ENCODE results near the gene USP15. TPM values are rescaled to one million over a fixed set of nuclear protein-coding genes. Genes with fewer than 3 reads are reported as not detected.
A peak's percentile ranks its signal among the peaks of the same experiment; 100 is the strongest.

The USP15 gene
- polyA plus RNA-seq, 2 donors = 33.9 to 64.6 TPM

DNA sequence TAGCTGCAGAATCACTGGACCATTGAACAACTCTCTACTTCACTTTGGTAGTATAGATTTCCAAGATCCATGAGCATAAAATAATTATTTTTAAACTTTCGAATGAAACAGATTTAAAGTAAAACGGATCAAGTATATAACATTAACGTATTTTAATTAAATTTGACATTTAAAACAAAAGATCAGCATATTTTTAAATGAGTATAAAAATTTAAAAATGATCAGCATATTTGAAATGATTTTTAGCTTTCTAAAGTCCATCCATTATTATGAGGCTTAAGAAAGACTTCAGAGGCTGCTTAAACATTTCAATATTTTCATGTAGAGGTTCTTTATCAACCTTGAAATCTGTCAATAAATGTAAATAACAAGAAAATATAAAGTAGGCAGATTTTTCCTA is 5.2 kb upstream of the USP15 start:
- Histone ChIP-seq H3K27ac (ENCODE audit: low read depth in 2 of 2, low read length in 1 of 2) (no peak overlapping the region), H3K36me3 (ENCODE audit: control insufficient read depth in 2 of 2, insufficient read depth in 2 of 2, low read length in 1 of 2) (no peaks in the 10 kb centered on the region), H3K9me3 (ENCODE audit: control insufficient read depth in 2 of 2, insufficient read depth in 1 of 2, low read depth in 1 of 2, low read length in 1 of 2) (no peaks in the 10 kb centered on the region), H3K4me1 (ENCODE audit: control insufficient read depth in 2 of 2, insufficient read depth in 2 of 2, low read length in 1 of 2) (no peaks in the 10 kb centered on the region), H3K4me3 (ENCODE audit: low read depth in 1 of 2, low read length in 2 of 2) (no peak overlapping the region), H3K27me3 (ENCODE audit: control insufficient read depth in 1 of 2, insufficient read depth in 2 of 2, low read length in 2 of 2) (no peaks in the 10 kb centered on the region)
- 95 to 97% methylated on average over 3 of the region's 3 CpGs for WGBS, 2 donors

- no peak overlapping the region for H3K27ac ChIP-seq (ENCODE audit: low read depth in 2 of 2, low read length in 1 of 2)
- no peaks in the 10 kb centered on the region for H3K27me3 ChIP-seq (ENCODE audit: control insufficient read depth in 1 of 2, insufficient read depth in 2 of 2, low read length in 2 of 2)
- no peaks in the 10 kb centered on the region for H3K36me3 ChIP-seq (ENCODE audit: control insufficient read depth in 2 of 2, insufficient read depth in 2 of 2, low read length in 1 of 2)
- no peaks in the 10 kb centered on the region for H3K4me1 ChIP-seq (ENCODE audit: control insufficient read depth in 2 of 2, insufficient read depth in 2 of 2, low read length in 1 of 2)
- 52 to 60% methylated on average over 8 of the region's 8 CpGs for WGBS, 2 donors
- no peaks in the 10 kb centered on the region for H3K9me3 ChIP-seq (ENCODE audit: control insufficient read depth in 2 of 2, insufficient read depth in 1 of 2, low read depth in 1 of 2, low read length in 1 of 2)
- H3K4me3 ChIP-seq (ENCODE audit: low read depth in 1 of 2, low read length in 2 of 2) = no peak overlapping the region
Observed at GRCh38 chr12:62256408-62257096, 3.7 kb upstream of the USP15 start.

DNA sequence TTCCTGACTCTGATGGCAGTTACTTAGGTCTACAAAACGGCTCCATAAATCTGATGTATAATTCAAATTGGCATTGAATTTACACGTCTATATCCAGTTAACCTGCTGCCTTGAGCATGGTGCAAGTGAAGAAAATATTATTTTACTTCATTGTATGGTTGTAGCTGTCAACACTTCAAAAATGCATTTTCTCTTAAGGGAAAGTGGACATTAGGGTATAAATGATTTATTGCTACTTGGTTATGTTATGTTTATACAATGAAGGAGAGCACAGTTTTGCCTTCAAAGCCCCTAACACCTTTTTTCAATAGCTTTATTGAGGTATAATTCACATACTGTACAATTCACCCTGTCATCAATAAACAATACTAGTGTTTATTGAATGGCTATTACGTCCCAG is 2.0 kb upstream of the USP15 start:
- Histone ChIP-seq H3K27me3 (ENCODE audit: control insufficient read depth in 1 of 2, insufficient read depth in 2 of 2, low read length in 2 of 2) (no peaks in the 10 kb centered on the region), H3K4me1 (ENCODE audit: control insufficient read depth in 2 of 2, insufficient read depth in 2 of 2, low read length in 1 of 2) (peaks cover 0 to 3% of the 10 kb centered on the region in 2 donors), H3K36me3 (ENCODE audit: control insufficient read depth in 2 of 2, insufficient read depth in 2 of 2, low read length in 1 of 2) (no peaks in the 10 kb centered on the region), H3K4me3 (ENCODE audit: low read depth in 1 of 2, low read length in 2 of 2) (no peak overlapping the region), H3K9me3 (ENCODE audit: control insufficient read depth in 2 of 2, insufficient read depth in 1 of 2, low read depth in 1 of 2, low read length in 1 of 2) (no peaks in the 10 kb centered on the region), H3K27ac (ENCODE audit: low read depth in 2 of 2, low read length in 1 of 2) (no peak overlapping the region)
- 90 to 91% methylated on average over 3 of the region's 3 CpGs for WGBS, 2 donors

DNA sequence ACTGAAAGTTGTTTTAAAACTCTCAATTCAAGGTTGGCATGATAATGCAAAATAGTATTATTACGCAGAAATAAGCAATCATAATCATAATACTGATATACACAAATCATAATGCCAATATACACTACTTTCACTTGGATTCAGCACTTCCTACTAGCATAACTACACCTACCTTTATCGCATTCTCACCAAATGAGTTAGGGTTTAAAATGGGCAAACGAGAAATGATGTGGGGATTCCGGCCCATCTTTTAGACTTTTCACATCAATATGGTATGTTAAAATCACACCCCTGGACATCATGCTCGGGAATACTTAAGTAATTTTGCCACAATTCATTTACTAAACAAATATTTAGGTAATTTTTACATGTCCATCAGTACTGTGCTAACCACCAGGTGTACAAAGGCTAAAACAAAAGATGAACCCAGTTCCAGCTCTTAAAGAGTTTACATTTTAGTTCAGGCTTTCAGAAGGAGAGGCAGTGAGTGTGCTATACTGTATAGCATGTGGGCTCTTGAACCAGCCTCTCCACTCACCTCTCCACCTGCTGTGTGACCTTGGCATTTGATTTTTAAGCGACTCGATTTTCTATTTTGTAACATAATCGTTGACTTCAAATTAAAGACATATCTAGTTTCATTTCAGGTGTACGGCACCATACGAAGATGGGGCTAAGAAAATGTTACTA is 1.1 kb upstream of the USP15 start:
- Histone ChIP-seq H3K4me1 (ENCODE audit: control insufficient read depth in 2 of 2, insufficient read depth in 2 of 2, low read length in 1 of 2) (peaks cover 0 to 3% of the 10 kb centered on the region in 2 donors), H3K27ac (ENCODE audit: low read depth in 2 of 2, low read length in 1 of 2) (peak overlapping the region; percentile 93 to 94), H3K9me3 (ENCODE audit: control insufficient read depth in 2 of 2, insufficient read depth in 1 of 2, low read depth in 1 of 2, low read length in 1 of 2) (no peaks in the 10 kb centered on the region), H3K36me3 (ENCODE audit: control insufficient read depth in 2 of 2, insufficient read depth in 2 of 2, low read length in 1 of 2) (no peaks in the 10 kb centered on the region), H3K27me3 (ENCODE audit: control insufficient read depth in 1 of 2, insufficient read depth in 2 of 2, low read length in 2 of 2) (no peaks in the 10 kb centered on the region), H3K4me3 (ENCODE audit: low read depth in 1 of 2, low read length in 2 of 2) (peak overlapping the region; percentile 82 to 99)
- 23 to 31% methylated on average over 10 of the region's 10 CpGs for whole genome bisulfite sequencing, 2 donors

DNA sequence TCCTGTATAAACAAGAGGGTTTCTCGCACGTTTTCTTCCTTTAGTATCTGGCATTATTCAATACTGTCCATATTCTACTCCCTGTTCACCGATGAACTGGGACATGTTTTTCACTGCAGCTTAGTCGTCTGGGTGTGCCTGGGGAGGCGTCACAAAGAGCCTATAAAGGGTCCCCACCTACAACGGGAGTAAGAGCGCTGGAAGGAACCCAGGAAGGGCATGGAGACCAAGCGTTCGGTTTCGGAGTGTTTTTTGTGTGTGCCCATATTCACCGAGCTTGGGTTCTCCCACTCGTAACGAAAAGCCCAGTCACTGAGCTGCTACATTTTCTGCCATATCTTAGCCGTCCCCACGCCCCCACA is 592 bp upstream of the USP15 start:
- Histone ChIP-seq H3K9me3 (ENCODE audit: control insufficient read depth in 2 of 2, insufficient read depth in 1 of 2, low read depth in 1 of 2, low read length in 1 of 2) (no peaks in the 10 kb centered on the region), H3K4me1 (ENCODE audit: control insufficient read depth in 2 of 2, insufficient read depth in 2 of 2, low read length in 1 of 2) (peaks cover 0 to 3% of the 10 kb centered on the region in 2 donors), H3K4me3 (ENCODE audit: low read depth in 1 of 2, low read length in 2 of 2) (peak overlapping the region; percentile 82 to 99), H3K27me3 (ENCODE audit: control insufficient read depth in 1 of 2, insufficient read depth in 2 of 2, low read length in 2 of 2) (no peaks in the 10 kb centered on the region), H3K36me3 (ENCODE audit: control insufficient read depth in 2 of 2, insufficient read depth in 2 of 2, low read length in 1 of 2) (no peaks in the 10 kb centered on the region), H3K27ac (ENCODE audit: low read depth in 2 of 2, low read length in 1 of 2) (peak overlapping the region; percentile 93 to 94)
- 0% methylated on average over 15 of the region's 15 CpGs for WGBS, 2 donors

- H3K27ac ChIP-seq (ENCODE audit: low read depth in 2 of 2, low read length in 1 of 2) = peak overlapping the region; percentile 93 to 94
- no peaks in the 10 kb centered on the region for H3K36me3 ChIP-seq (ENCODE audit: control insufficient read depth in 2 of 2, insufficient read depth in 2 of 2, low read length in 1 of 2)
- WGBS, 2 donors = 2 to 3% methylated on average over 26 of the region's 26 CpGs
- no peaks in the 10 kb centered on the region for H3K9me3 ChIP-seq (ENCODE audit: control insufficient read depth in 2 of 2, insufficient read depth in 1 of 2, low read depth in 1 of 2, low read length in 1 of 2)
- H3K27me3 ChIP-seq (ENCODE audit: control insufficient read depth in 1 of 2, insufficient read depth in 2 of 2, low read length in 2 of 2) = no peaks in the 10 kb centered on the region
- peaks cover 0 to 3% of the 10 kb centered on the region in 2 donors for H3K4me1 ChIP-seq (ENCODE audit: control insufficient read depth in 2 of 2, insufficient read depth in 2 of 2, low read length in 1 of 2)
- H3K4me3 ChIP-seq (ENCODE audit: low read depth in 1 of 2, low read length in 2 of 2) = peak overlapping the region; percentile 82 to 99
Observed at GRCh38 chr12:62260733-62261683, 804 bp downstream of the USP15 start.

DNA sequence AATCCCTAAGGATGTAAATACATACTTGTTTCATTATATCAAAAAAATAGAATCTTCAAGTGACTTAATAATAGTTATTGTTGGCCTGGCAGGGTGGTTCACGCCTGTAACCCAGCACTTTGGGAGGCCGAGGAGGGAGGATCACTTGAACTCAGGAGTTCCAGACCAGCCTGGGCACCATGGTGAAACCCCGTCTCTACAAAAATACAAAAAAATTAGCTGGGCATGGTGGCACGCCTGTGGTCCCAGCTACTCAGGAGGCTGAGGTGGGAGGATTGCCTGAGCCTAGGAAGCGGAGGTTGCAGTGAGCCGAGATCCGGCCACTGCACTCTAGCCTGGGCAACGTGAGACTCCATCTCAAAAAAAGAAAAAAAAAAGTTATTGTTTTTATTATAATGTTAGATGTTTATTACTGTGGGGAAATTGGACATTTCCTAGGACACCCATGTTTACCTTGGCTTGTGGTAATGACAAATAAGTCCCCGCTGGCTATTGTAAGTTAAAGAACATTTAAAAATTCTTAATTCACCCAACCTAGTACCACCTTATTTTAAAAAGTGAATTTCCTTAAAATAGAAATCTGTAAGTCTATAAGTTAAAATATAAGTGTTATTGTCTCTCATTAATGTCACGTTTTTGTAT is 1.8 kb downstream of the USP15 start:
- peak overlapping the region in 1 of 2 donors; percentile 99 for H3K4me3 ChIP-seq (ENCODE audit: low read depth in 1 of 2, low read length in 2 of 2)
- no peak overlapping the region for H3K27ac ChIP-seq (ENCODE audit: low read depth in 2 of 2, low read length in 1 of 2)
- H3K4me1 ChIP-seq (ENCODE audit: control insufficient read depth in 2 of 2, insufficient read depth in 2 of 2, low read length in 1 of 2) = peaks cover 0 to 3% of the 10 kb centered on the region in 2 donors
- WGBS, 2 donors = 85 to 86% methylated on average over 10 of the region's 10 CpGs
- no peaks in the 10 kb centered on the region for H3K27me3 ChIP-seq (ENCODE audit: control insufficient read depth in 1 of 2, insufficient read depth in 2 of 2, low read length in 2 of 2)
- no peaks in the 10 kb centered on the region for H3K9me3 ChIP-seq (ENCODE audit: control insufficient read depth in 2 of 2, insufficient read depth in 1 of 2, low read depth in 1 of 2, low read length in 1 of 2)
- H3K36me3 ChIP-seq (ENCODE audit: control insufficient read depth in 2 of 2, insufficient read depth in 2 of 2, low read length in 1 of 2) = no peaks in the 10 kb centered on the region

DNA sequence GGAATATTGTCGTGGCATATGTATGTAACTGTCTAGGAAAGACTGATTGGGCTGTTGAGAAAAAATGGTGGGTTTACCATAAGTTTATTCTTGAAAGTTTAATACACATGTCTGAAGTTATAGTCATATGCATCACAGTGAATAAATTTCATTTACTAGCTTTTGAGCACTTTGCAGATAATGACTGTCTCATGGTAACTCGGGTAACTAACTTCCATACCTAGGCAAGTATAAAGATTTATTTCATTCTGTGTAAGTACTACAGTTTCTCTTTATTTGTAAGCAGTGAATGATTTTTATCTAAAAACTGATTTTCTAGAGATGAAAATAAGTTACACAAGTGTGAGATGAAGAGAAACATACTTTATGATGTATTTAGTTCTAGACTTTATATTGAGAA is 3.0 kb downstream of the USP15 start:
- 71 to 74% methylated on average over 2 of the region's 2 CpGs for WGBS, 2 donors
- Histone ChIP-seq H3K27ac (ENCODE audit: low read depth in 2 of 2, low read length in 1 of 2) (no peak overlapping the region), H3K9me3 (ENCODE audit: control insufficient read depth in 2 of 2, insufficient read depth in 1 of 2, low read depth in 1 of 2, low read length in 1 of 2) (no peaks in the 10 kb centered on the region), H3K36me3 (ENCODE audit: control insufficient read depth in 2 of 2, insufficient read depth in 2 of 2, low read length in 1 of 2) (no peaks in the 10 kb centered on the region), H3K4me3 (ENCODE audit: low read depth in 1 of 2, low read length in 2 of 2) (no peak overlapping the region), H3K27me3 (ENCODE audit: control insufficient read depth in 1 of 2, insufficient read depth in 2 of 2, low read length in 2 of 2) (no peaks in the 10 kb centered on the region), H3K4me1 (ENCODE audit: control insufficient read depth in 2 of 2, insufficient read depth in 2 of 2, low read length in 1 of 2) (peaks cover 0 to 3% of the 10 kb centered on the region in 2 donors)

GRCh38 chr12:62263966-62264365 is 3.8 kb downstream of the USP15 start:
- Histone ChIP-seq H3K4me3 (ENCODE audit: low read depth in 1 of 2, low read length in 2 of 2) (no peak overlapping the region), H3K27ac (ENCODE audit: low read depth in 2 of 2, low read length in 1 of 2) (no peak overlapping the region), H3K27me3 (ENCODE audit: control insufficient read depth in 1 of 2, insufficient read depth in 2 of 2, low read length in 2 of 2) (no peaks in the 10 kb centered on the region), H3K9me3 (ENCODE audit: control insufficient read depth in 2 of 2, insufficient read depth in 1 of 2, low read depth in 1 of 2, low read length in 1 of 2) (no peaks in the 10 kb centered on the region), H3K36me3 (ENCODE audit: control insufficient read depth in 2 of 2, insufficient read depth in 2 of 2, low read length in 1 of 2) (no peaks in the 10 kb centered on the region), H3K4me1 (ENCODE audit: control insufficient read depth in 2 of 2, insufficient read depth in 2 of 2, low read length in 1 of 2) (peaks cover 0 to 3% of the 10 kb centered on the region in 2 donors)
- 81% methylated on average over 11 of the region's 11 CpGs for WGBS, 2 donors

All from esophagus (tissue), 2 donors.